Suppressor macrophage treated with lipopolysaccharide for 4 hours (primary cell): ENCODE data around the gene NFAM1.

Source experiments
- DNase-seq: peaks from one replicate; pipeline ENCODE4 v3.0.0-alpha.2; 2020

NFAM1 gene

GRCh38 chr22:42357221-42357620, 75.0 kb downstream of the NFAM1 start:
- no peak for DNase-seq

- no peak for DNase-seq
These were observed 75.7 kb downstream of the NFAM1 start for GRCh38 chr22:42356533-42356932.

- no peak for DNase-seq
These were observed 78.1 kb downstream of the NFAM1 start for GRCh38 chr22:42353883-42354727.

GRCh38 chr22:42350373-42350772, 81.8 kb downstream of the NFAM1 start:
- no peak for DNase-seq

DNA sequence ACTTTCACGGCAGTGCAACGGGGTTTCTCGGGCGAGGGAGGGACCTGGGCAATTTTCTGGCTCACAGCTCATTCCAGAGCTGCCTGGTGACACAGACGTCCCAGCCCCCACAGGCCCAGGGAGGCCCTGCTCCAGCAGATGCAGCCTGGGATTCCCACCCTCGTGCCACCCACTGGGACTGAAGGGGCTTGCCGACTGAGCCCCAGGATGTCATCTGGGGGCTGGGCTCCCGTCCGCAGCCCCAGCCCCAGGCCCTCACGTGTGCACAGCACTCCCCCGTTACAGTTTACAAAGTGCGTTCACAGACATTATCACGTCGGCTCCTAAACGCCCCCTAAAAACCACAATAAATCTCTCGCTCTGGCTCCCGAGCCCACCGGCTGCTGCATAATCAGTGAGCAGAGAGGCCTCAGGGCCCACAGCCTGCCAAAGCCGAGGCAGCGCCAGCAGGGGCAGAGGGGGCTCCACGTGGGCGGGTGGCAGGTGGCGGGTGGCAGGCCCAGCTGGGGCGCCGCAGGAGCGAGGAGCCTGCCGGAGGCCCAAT, 84.8 kb downstream of the NFAM1 start:
- DNase-seq: no peak

DNA sequence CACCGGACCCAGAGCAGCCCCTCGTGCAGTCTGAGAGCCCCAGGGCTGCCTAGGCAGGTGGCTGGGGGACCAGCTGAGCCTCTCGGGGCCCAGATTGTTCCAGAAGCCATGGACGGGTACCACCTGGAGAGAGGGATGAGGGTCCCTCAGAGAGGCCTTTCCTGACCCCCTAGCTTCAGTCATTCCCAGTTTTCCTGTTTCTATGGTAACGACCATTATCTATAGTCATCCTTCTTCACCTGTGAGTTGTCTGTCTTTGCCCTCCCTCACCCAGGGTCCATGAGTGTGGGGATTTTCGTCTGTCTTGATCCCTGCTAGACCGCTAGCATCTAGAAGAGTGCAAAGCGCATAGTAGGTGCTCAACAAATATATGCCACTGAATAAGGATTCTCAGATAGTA, 85.5 kb downstream of the NFAM1 start:
- DNase-seq: no peak

DNA sequence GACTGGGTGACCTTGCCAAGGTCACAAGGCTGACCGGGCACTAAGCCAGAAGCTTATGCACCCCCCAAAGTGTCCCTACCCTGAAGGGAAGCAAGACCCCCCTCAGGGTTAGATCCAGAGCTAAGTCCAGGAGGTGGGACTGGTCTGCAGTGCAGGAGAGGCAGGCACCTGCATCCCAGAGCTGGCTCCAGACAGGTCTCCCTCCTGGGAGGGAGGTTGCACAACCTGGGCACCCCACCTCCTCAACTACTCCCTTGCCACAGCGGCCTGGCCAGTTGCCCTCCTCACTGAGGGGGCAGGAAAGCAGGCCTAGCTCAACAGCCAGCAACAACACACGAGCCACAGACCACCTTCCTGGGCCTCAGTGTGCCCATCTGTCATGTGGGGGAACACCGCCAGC, 86.7 kb downstream of the NFAM1 start:
- DNase-seq: no peak

- DNase-seq: no peak
These were observed 87.8 kb downstream of the NFAM1 start for GRCh38 chr22:42344361-42344905.

- no peak for DNase-seq
These were observed 88.6 kb downstream of the NFAM1 start for GRCh38 chr22:42343531-42344081.

GRCh38 chr22:42343121-42343454, 89.1 kb downstream of the NFAM1 start:
- no peak for DNase-seq

GRCh38 chr22:42342426-42343120, 89.6 kb downstream of the NFAM1 start:
- no peak for DNase-seq

DNA sequence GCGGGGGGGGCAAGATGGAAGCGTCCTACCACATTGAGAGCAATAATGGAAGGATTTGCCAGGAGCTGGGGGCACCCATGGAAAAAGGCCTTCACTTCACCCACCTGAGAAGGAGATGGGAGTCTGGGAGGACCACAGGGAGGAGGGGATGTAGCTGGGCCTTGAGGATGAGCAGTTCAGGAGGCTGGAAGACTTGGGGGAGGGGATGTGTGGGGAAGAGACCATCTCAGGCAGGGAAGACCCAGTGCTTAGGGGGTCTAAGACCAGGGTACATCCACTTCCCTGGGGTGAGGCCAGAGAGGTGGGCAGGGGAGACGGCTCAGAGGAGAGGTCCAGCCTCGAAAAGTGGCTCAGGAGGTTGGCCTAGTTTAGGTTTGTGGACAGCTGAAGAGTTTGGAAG, 90.4 kb downstream of the NFAM1 start:
- DNase-seq: no peak

DNA sequence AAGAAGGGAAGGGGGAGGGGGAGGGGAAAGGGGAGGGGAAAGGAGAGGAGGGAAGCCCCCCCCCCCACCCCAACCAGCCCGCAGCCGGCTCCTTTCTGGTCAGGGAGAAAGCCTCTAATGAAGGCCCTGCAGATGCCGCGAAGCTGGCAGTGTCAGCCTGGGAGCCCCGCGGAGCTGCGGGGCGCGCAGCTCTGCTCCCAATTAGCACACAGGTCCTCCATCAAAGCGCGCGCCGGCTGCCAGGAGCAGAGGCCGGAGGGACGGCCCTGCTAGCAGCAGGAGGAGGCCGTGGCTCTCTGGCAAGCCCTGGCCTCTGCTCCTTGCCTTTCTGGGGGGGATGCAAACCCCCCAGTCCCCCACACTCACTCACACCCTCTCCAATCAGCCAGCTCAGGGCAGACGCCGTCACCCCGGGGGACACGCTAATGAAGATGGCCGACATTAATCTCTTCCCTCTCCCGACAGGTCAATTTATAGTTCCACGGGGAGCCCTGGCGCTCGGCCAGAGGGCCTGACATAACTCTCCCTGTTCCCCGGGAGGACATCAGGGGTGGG, 91.3 kb downstream of the NFAM1 start:
- DNase-seq: no peak

- no peak for DNase-seq
These were observed 92.1 kb downstream of the NFAM1 start for GRCh38 chr22:42340150-42340549.

DNA sequence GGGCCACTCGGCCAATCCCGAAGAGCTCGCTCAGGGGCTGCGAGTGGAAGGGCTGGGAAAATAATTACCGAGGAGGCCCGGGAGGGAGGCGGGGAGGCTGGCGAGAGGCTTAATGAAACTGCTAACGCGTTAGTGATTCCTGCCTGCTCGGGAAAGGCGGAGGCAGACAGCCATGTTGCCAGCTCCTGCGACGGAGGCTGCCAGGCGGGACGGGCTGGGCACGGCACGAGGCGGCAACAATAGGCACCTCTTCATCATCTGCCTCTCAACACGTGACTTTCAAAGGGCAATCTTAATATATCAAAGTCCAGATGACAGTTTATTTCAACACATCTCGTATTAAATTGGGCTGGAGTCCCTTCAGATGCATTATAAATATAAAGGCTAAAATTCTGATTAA, 93.7 kb downstream of the NFAM1 start:
- DNase-seq: no peak

- DNase-seq: no peak
These were observed 94.8 kb downstream of the NFAM1 start for GRCh38 chr22:42337356-42337755.

DNA sequence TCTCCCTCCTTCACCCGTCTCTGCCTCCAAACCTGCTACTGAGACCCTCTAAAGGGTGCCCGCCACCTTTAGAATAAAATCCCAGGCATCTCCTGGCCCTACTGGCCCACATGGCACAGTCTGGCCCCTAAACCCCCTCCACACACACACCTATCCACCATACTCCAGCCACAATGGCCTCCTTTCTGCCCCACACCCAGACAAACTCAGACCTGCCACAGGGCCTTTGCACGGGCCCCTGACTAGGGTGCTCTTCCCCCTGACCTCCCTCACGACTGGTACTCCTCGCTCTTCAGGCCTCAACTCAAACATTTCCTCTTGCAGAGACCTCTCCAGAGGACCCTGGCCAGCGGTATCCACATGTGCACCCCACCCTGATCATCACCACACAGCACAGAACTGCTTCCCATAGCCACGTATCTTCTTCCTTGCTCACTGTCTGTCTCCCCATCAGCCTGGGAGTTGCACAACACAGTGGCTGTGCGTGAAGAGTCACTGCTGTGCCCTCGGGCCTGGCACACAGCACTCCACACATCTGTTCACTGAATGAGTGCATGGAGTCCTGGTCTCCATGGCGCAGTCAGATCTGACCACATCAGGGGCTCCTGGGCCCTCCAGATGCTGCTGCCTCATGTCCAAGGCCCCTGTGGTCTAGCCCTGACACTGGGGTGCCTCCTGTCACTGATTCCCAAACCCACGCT, 95.5 kb downstream of the NFAM1 start:
- DNase-seq: no peak

- DNase-seq: no peak
These were observed 96.3 kb downstream of the NFAM1 start for GRCh38 chr22:42335839-42336378.

GRCh38 chr22:42334875-42335512, 97.2 kb downstream of the NFAM1 start:
- DNase-seq: no peak

- no peak for DNase-seq
These were observed 98.7 kb downstream of the NFAM1 start for GRCh38 chr22:42333544-42333943.

DNA sequence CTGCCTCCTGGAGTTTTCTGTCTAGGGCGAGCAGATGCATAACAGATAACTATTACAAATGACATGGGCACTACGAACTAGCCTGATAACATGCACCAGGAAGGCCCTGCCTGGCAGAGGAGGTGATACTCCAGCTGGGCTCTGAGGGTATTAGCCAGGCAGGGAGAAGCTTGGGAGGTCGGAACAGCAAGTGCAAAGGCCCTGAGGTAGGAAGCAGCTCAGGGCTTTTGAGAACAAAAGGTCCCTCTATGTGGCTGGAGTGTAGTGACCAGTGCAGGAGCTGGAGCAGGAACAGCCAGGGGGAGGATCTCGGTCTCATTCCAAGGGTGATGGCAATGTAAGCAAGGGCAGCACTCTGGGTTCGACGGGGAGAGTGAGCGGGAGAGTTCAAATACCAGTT, 100.1 kb downstream of the NFAM1 start:
- DNase-seq: no peak

GRCh38 chr22:42331014-42331413, 101.2 kb downstream of the NFAM1 start:
- no peak for DNase-seq
